Neuronal stem cell (in vitro differentiated cells): ENCODE data around the gene PDZD7. TPM values are rescaled to one million over a fixed set of nuclear protein-coding genes. Genes with fewer than 3 reads are reported as not detected.

Source experiments
- DNase-seq: peaks from one replicate; pipeline ENCODE4 v3.0.0-alpha.2; 2013; ENCODE audit warnings: low spot score
- H2AFZ ChIP-seq: one replicate; pipeline ENCODE4 v1.6.1; 2013; ENCODE audit warnings: mild to moderate bottlenecking, low read length, inconsistent platforms
- H2AK5ac ChIP-seq: 2 replicates; pipeline ENCODE4 v1.6.1; 2013; ENCODE audit warnings: low read depth, mild to moderate bottlenecking, inconsistent platforms, low read length, moderate library complexity, mixed read lengths
- H2BK120ac ChIP-seq: 2 replicates; pipeline ENCODE4 v1.6.1; 2013; ENCODE audit warnings: low read depth, mild to moderate bottlenecking, inconsistent platforms, low read length, moderate library complexity, mixed read lengths
- H2BK12ac ChIP-seq: one replicate; pipeline ENCODE4 v1.6.1; 2013; ENCODE audit warnings: low read length, inconsistent platforms
- H2BK15ac ChIP-seq: 2 replicates; pipeline ENCODE4 v1.6.1; 2013; ENCODE audit warnings: mild to moderate bottlenecking, low read length, inconsistent platforms, mixed read lengths
- H2BK5ac ChIP-seq: one replicate; pipeline ENCODE4 v1.6.1; 2013; ENCODE audit warnings: inconsistent platforms, mild to moderate bottlenecking, low read length, moderate library complexity
- H3K14ac ChIP-seq: one replicate; pipeline ENCODE4 v1.6.1; 2013; ENCODE audit warnings: low read length, inconsistent platforms
- H3K18ac ChIP-seq: 2 replicates; pipeline ENCODE4 v1.6.1; 2013; ENCODE audit warnings: low read length, inconsistent platforms
- H3K23ac ChIP-seq: 2 replicates; pipeline ENCODE4 v1.6.1; 2013; ENCODE audit warnings: low read depth, mild to moderate bottlenecking, mixed read lengths, low read length, inconsistent platforms; ENCODE audit not compliant: poor library complexity
- H3K27ac ChIP-seq: replicated peaks from 3 replicates; pipeline ENCODE4 v1.5.1; 2013; ENCODE audit warnings: low read length, inconsistent platforms
- H3K27me3 ChIP-seq, 3 experiments: 2 replicates each; pipeline ENCODE4 v1.6.1; 2013; ENCODE audit warnings: low read length in 3 of 3, mild to moderate bottlenecking in 2 of 3, inconsistent platforms in 1 of 3, low read depth in 1 of 3, mixed read lengths in 1 of 3, moderate library complexity in 1 of 3; ENCODE audit not compliant: control insufficient read depth in 3 of 3, insufficient read depth in 3 of 3
- H3K36me3 ChIP-seq, 2 donors: replicated peaks in 1 of 2; 2 replicates each; pipeline ENCODE4 v1.6.1; 2013; ENCODE audit warnings: low read length in 2 of 2; ENCODE audit not compliant: control insufficient read depth in 2 of 2, insufficient read depth in 2 of 2
- H3K4ac ChIP-seq: 2 replicates; pipeline ENCODE4 v1.6.1; 2013; ENCODE audit warnings: inconsistent platforms, mild to moderate bottlenecking, low read length, moderate library complexity
- H3K4me1 ChIP-seq, 2 donors: 1 replicate in 1 of 2; 2 replicates in 1 of 2; pipeline ENCODE4 v1.6.1; 2013; ENCODE audit warnings: low read length in 2 of 2, low read depth in 1 of 2; ENCODE audit not compliant: control insufficient read depth in 2 of 2, insufficient read depth in 1 of 2
- H3K4me2 ChIP-seq: one replicate; pipeline ENCODE4 v1.6.1; 2013; ENCODE audit warnings: mild to moderate bottlenecking, low read length, inconsistent platforms; ENCODE audit not compliant: insufficient read depth, poor library complexity, severe bottlenecking
- H3K4me3 ChIP-seq, 2 donors: 2 replicates each; pipeline ENCODE4 v1.5.1; 2013; ENCODE audit warnings: low read length in 2 of 2, mild to moderate bottlenecking in 2 of 2, inconsistent platforms in 1 of 2, moderate library complexity in 1 of 2
- H3K79me1 ChIP-seq: one replicate; pipeline ENCODE4 v1.6.1; 2013; ENCODE audit warnings: low read depth, mild to moderate bottlenecking, inconsistent platforms, low read length, moderate library complexity
- H3K9ac ChIP-seq: one replicate; pipeline ENCODE4 v1.6.1; 2013; ENCODE audit warnings: mild to moderate bottlenecking, low read depth, low read length, inconsistent platforms; ENCODE audit not compliant: poor library complexity
- H3K9me3 ChIP-seq, 2 donors: replicated peaks in 1 of 2; 2 replicates each; pipeline versions ENCODE3 to v1.6.1; 2013; ENCODE audit warnings: low read length in 2 of 2, mild to moderate bottlenecking in 2 of 2, inconsistent platforms in 1 of 2, low read depth in 1 of 2, mixed read lengths in 1 of 2, moderate library complexity in 1 of 2; ENCODE audit not compliant: control insufficient read depth in 2 of 2, insufficient read depth in 1 of 2
- H4K8ac ChIP-seq: one replicate; pipeline ENCODE4 v1.6.1; 2013; ENCODE audit warnings: low read depth, mild to moderate bottlenecking, inconsistent platforms, low read length, moderate library complexity
- H4K91ac ChIP-seq: one replicate; pipeline ENCODE4 v1.6.1; 2013; ENCODE audit warnings: low read length, low read depth, mild to moderate bottlenecking, inconsistent platforms; ENCODE audit not compliant: poor library complexity
- WGBS, 2 donors: extraction: QIAGEN DNeasy Blood & Tissue Kit; methylation state at CpG; one replicate each; pipeline ENCODE4 v1.1.7; 2013; ENCODE audit warnings: missing lambda C conversion rate in 2 of 2, mixed read lengths in 1 of 2; ENCODE audit not compliant: insufficient read length in 2 of 2, insufficient replicate concordance in 1 of 2; ENCODE audit errors: extremely low coverage in 2 of 2; 5-methylcytosine and 5-hydroxymethylcytosine counted together
- polyA plus RNA-seq, 2 experiments: library from polyadenylated mRNA; stranded (reverse); fragments of 200-250 nt; gene quantifications; one replicate each; pipeline ENCODE4 v1.2.3, GENCODE V29; 2013

Gene PDZD7
- polyA plus RNA-seq (2013, experiment 1 of 2): 0.29 TPM
- polyA plus RNA-seq (2013, experiment 2 of 2): 0.33 TPM

GRCh38 chr10:101031128-101031795 lies at the start of gene PDZD7, which contains the start of gene SFXN3:
Gene PDZD7 (minus strand): TSS chr10:101031129. CDS start chr10:101030219, 910 bp downstream.
Gene SFXN3 (plus strand): TSS chr10:101031234. CDS start chr10:101034695, 3,461 bp downstream.
- H3K27me3 ChIP-seq: peaks cover 11 to 75% (median 55%) of the 10 kb centered on the region in 3 experiments
- no peak within 1 kb of the TSS for H2BK15ac ChIP-seq
- peak; percentile 82 for DNase-seq
- H3K14ac ChIP-seq: no peak within 1 kb of the TSS
- no peak within 1 kb of the TSS for H2BK12ac ChIP-seq
- H3K36me3 ChIP-seq: no peaks in the 10 kb centered on the region
- H3K23ac ChIP-seq: peak within 1 kb of the TSS; percentile 60
- peak within 1 kb of the TSS; percentile 51 for H2AK5ac ChIP-seq
- H3K4me3 ChIP-seq: peak within 1 kb of the TSS; percentile 39 to 70
- no peak within 1 kb of the TSS for H4K91ac ChIP-seq
- peak within 1 kb of the TSS; percentile 32 for H3K9ac ChIP-seq
- H3K4ac ChIP-seq: no peak within 1 kb of the TSS
- peaks cover 0 to 2% of the 10 kb centered on the region in 2 donors for H3K9me3 ChIP-seq
- WGBS, 2 donors: no CpG with 5 or more reads among the region's 38 CpGs
- H2BK5ac ChIP-seq: no peak within 1 kb of the TSS
- H3K79me1 ChIP-seq: no peaks in the 10 kb centered on the region
- peak within 1 kb of the TSS; percentile 92 for H2AFZ ChIP-seq
- H2BK120ac ChIP-seq: peak within 1 kb of the TSS; percentile 42
- peak within 1 kb of the TSS; percentile 75 for H3K4me2 ChIP-seq
- H3K18ac ChIP-seq: peak within 1 kb of the TSS; percentile 37
- H4K8ac ChIP-seq: no peak within 1 kb of the TSS
- H3K4me1 ChIP-seq: peaks cover 32 to 35% of the 10 kb centered on the region in 2 donors
- H3K27ac ChIP-seq: no peak within 1 kb of the TSS

GRCh38 chr10:101079874-101080273 lies 48.9 kb upstream of the PDZD7 start:
- no peak overlapping the region for H2BK15ac ChIP-seq
- no peak overlapping the region for H3K27ac ChIP-seq
- H3K27me3 ChIP-seq: peaks cover 0 to 74% (median 27%) of the 10 kb centered on the region in 3 experiments
- H3K4ac ChIP-seq: no peak overlapping the region
- H3K18ac ChIP-seq: no peak overlapping the region
- no peak overlapping the region for H3K14ac ChIP-seq
- no peak overlapping the region for H2BK12ac ChIP-seq
- H3K4me2 ChIP-seq: no peak overlapping the region
- no peak overlapping the region for H4K91ac ChIP-seq
- no peaks in the 10 kb centered on the region for H3K4me1 ChIP-seq
- no peak overlapping the region for H2AK5ac ChIP-seq
- no peaks in the 10 kb centered on the region for H3K9me3 ChIP-seq
- no peak overlapping the region for H3K23ac ChIP-seq
- no CpG with 5 or more reads among the region's 1 CpG for WGBS, 2 donors
- H3K79me1 ChIP-seq: no peaks in the 10 kb centered on the region
- no peaks in the 10 kb centered on the region for H3K36me3 ChIP-seq
- no peak overlapping the region for H3K9ac ChIP-seq
- H4K8ac ChIP-seq: no peak overlapping the region
- no peak overlapping the region for H2BK5ac ChIP-seq
- no peak overlapping the region for H3K4me3 ChIP-seq
- H2BK120ac ChIP-seq: no peak overlapping the region
- H2AFZ ChIP-seq: no peak overlapping the region
- DNase-seq: no peak

DNA sequence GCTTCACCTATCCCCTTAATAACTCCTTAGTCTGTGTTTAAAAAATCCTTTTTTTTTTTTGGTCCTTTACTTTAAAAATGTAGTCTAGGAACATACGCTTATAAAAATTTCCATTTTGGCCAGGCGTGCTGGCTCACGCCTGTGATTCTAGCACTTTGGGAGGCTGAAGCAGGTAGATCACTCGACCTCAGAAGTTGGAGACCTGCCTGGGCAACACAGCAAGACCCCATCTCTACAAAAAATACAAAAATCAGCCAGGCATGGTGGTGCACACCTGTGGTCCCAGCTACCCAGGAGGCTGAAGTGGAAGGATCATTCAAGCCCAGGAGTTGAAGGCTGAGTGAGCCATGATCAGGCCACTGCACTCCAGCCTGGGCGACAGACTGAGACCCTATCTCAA lies 45.7 kb upstream of the PDZD7 start:
- Histone ChIP-seq H3K4me2 (no peak overlapping the region), H3K14ac (no peak overlapping the region), H3K23ac (no peak overlapping the region), H2BK120ac (no peak overlapping the region), H3K4ac (no peak overlapping the region), H3K9me3 (peaks cover 0 to 3% of the 10 kb centered on the region in 2 donors), H3K36me3 (no peaks in the 10 kb centered on the region), H2AFZ (no peak overlapping the region), H3K79me1 (no peaks in the 10 kb centered on the region), H2BK15ac (no peak overlapping the region), H3K18ac (no peak overlapping the region), H3K9ac (no peak overlapping the region), H4K8ac (no peak overlapping the region), H4K91ac (no peak overlapping the region), H3K4me3 (no peak overlapping the region), H2AK5ac (no peak overlapping the region), H2BK12ac (no peak overlapping the region), H3K4me1 (peaks cover 0 to 6% of the 10 kb centered on the region in 2 donors), H3K27me3 (peaks cover 0 to 80% (median 50%) of the 10 kb centered on the region in 3 experiments), H3K27ac (no peak overlapping the region), H2BK5ac (no peak overlapping the region)
- no peak for DNase-seq
- WGBS, 2 donors: no CpG with 5 or more reads among the region's 5 CpGs

- no peak overlapping the region for H3K9ac ChIP-seq
- H3K4me3 ChIP-seq: no peak overlapping the region
- no peak overlapping the region for H3K14ac ChIP-seq
- no peak overlapping the region for H3K23ac ChIP-seq
- H3K18ac ChIP-seq: no peak overlapping the region
- no peak overlapping the region for H3K4me2 ChIP-seq
- H3K79me1 ChIP-seq: no peaks in the 10 kb centered on the region
- DNase-seq: no peak
- H3K36me3 ChIP-seq: no peaks in the 10 kb centered on the region
- no peak overlapping the region for H2BK120ac ChIP-seq
- H2BK12ac ChIP-seq: no peak overlapping the region
- peaks cover 0 to 6% of the 10 kb centered on the region in 2 donors for H3K4me1 ChIP-seq
- no peak overlapping the region for H2BK5ac ChIP-seq
- H4K8ac ChIP-seq: no peak overlapping the region
- no peak overlapping the region for H2AFZ ChIP-seq
- no peak overlapping the region for H4K91ac ChIP-seq
- H2AK5ac ChIP-seq: no peak overlapping the region
- H3K27me3 ChIP-seq: peaks cover 0 to 80% (median 47%) of the 10 kb centered on the region in 3 experiments
- no peak overlapping the region for H3K4ac ChIP-seq
- H2BK15ac ChIP-seq: no peak overlapping the region
- peaks cover 0 to 3% of the 10 kb centered on the region in 2 donors for H3K9me3 ChIP-seq
- WGBS, 2 donors: no CpG with 5 or more reads among the region's 4 CpGs
- H3K27ac ChIP-seq: no peak overlapping the region
These were observed 44.8 kb upstream of the PDZD7 start for GRCh38 chr10:101075775-101076174.
